H9 (cell line): ENCODE results near the gene NANOS1. TPM values are rescaled to one million over a fixed set of nuclear protein-coding genes. Genes with fewer than 3 reads are reported as not detected.

ENCODE experiments used
- DNase-seq: peaks from one replicate; pipeline ENCODE4 v3.0.0-alpha.2; 2017
- H2AFZ ChIP-seq: one replicate; pipeline ENCODE4 v1.6.1; 2013; ENCODE audit warnings: mild to moderate bottlenecking, low read length, control low read depth, moderate library complexity
- H2AK5ac ChIP-seq: 2 replicates; pipeline ENCODE4 v1.6.1; 2013; ENCODE audit warnings: low read length, control low read depth, mixed read lengths; ENCODE audit not compliant: insufficient read length
- H2BK120ac ChIP-seq: one replicate; pipeline ENCODE4 v1.6.1; 2013; ENCODE audit warnings: low read depth, mild to moderate bottlenecking, low read length, control low read depth, inconsistent platforms; ENCODE audit not compliant: poor library complexity, severe bottlenecking
- H2BK12ac ChIP-seq: 2 replicates; pipeline ENCODE4 v1.6.1; 2013; ENCODE audit warnings: low read length, control low read depth, mixed read lengths, low read depth; ENCODE audit not compliant: insufficient read length
- H2BK15ac ChIP-seq: 2 replicates; pipeline ENCODE4 v1.6.1; 2013; ENCODE audit warnings: low read depth, low read length, control low read depth
- H2BK20ac ChIP-seq: one replicate; pipeline ENCODE4 v1.6.1; 2013; ENCODE audit warnings: low read depth, mild to moderate bottlenecking, low read length, control low read depth, inconsistent platforms; ENCODE audit not compliant: poor library complexity, severe bottlenecking
- H2BK5ac ChIP-seq: 2 replicates; pipeline ENCODE4 v1.6.1; 2013; ENCODE audit warnings: low read length, control low read depth, mixed read lengths; ENCODE audit not compliant: insufficient read length
- H3K14ac ChIP-seq: 2 replicates; pipeline ENCODE4 v1.6.1; 2013; ENCODE audit warnings: low read length, control low read depth; ENCODE audit not compliant: insufficient read depth
- H3K18ac ChIP-seq: 2 replicates; pipeline ENCODE4 v1.6.1; 2013; ENCODE audit warnings: low read depth, mild to moderate bottlenecking, mixed read lengths, low read length, control low read depth; ENCODE audit not compliant: insufficient read length
- H3K23ac ChIP-seq: 2 replicates; pipeline ENCODE4 v1.6.1; 2013; ENCODE audit warnings: low read length, control low read depth, mixed read lengths, low read depth; ENCODE audit not compliant: insufficient read length
- H3K23me2 ChIP-seq: 2 replicates; pipeline ENCODE4 v1.6.1; 2013; ENCODE audit warnings: low read depth, mild to moderate bottlenecking, mixed read lengths, low read length, control low read depth; ENCODE audit not compliant: insufficient read length, poor library complexity, severe bottlenecking
- H3K27ac ChIP-seq: 2 replicates; pipeline ENCODE4 v1.5.1; 2013; ENCODE audit warnings: low read length, control low read depth, mixed read lengths, low read depth; ENCODE audit not compliant: insufficient read length
- H3K27me3 ChIP-seq: 2 replicates; pipeline ENCODE4 v1.6.1; 2013; ENCODE audit warnings: low read length, control low read depth, inconsistent platforms; ENCODE audit not compliant: insufficient read depth
- H3K4ac ChIP-seq: 2 replicates; pipeline ENCODE4 v1.6.1; 2013; ENCODE audit warnings: low read depth, mild to moderate bottlenecking, control low read depth, inconsistent platforms, low read length, moderate library complexity
- H3K4me1 ChIP-seq: 2 replicates; pipeline ENCODE4 v1.6.1; 2013; ENCODE audit warnings: low read length, control low read depth, inconsistent platforms; ENCODE audit not compliant: insufficient read depth
- H3K4me2 ChIP-seq: 2 replicates; pipeline ENCODE4 v1.6.1; 2013; ENCODE audit warnings: low read length, control low read depth, mixed read lengths; ENCODE audit not compliant: insufficient read length, insufficient read depth
- H3K56ac ChIP-seq: 2 replicates; pipeline ENCODE4 v1.6.1; 2013; ENCODE audit warnings: low read depth, mild to moderate bottlenecking, mixed read lengths, low read length, control low read depth; ENCODE audit not compliant: insufficient read length
- H3K79me1 ChIP-seq: 2 replicates; pipeline ENCODE4 v1.6.1; 2013; ENCODE audit warnings: low read depth, mild to moderate bottlenecking, moderate library complexity, low read length, control low read depth, inconsistent platforms; ENCODE audit not compliant: insufficient read depth, poor library complexity, severe bottlenecking
- H3K79me2 ChIP-seq: 2 replicates; pipeline ENCODE4 v1.6.1; 2013; ENCODE audit warnings: low read length, control low read depth, inconsistent platforms; ENCODE audit not compliant: insufficient read depth
- H3K9ac ChIP-seq: 2 replicates; pipeline ENCODE4 v1.6.1; 2013; ENCODE audit warnings: low read length, control low read depth, mixed read lengths; ENCODE audit not compliant: insufficient read length; ENCODE audit errors: extremely low read depth
- H3K9me3 ChIP-seq: one replicate; pipeline ENCODE4 v1.6.1; 2013; ENCODE audit warnings: low read depth, low read length, inconsistent platforms; ENCODE audit not compliant: control insufficient read depth
- H3T11ph ChIP-seq: one replicate; pipeline ENCODE4 v1.6.1; 2013; ENCODE audit warnings: mild to moderate bottlenecking, low read length, control low read depth, inconsistent platforms
- H4K20me1 ChIP-seq: one replicate; pipeline ENCODE4 v1.6.1; 2013; ENCODE audit not compliant: control insufficient read depth, insufficient read length, insufficient read depth
- H4K5ac ChIP-seq: 2 replicates; pipeline ENCODE4 v1.6.1; 2013; ENCODE audit warnings: low read depth, mild to moderate bottlenecking, mixed read lengths, low read length, control low read depth; ENCODE audit not compliant: insufficient read length
- H4K8ac ChIP-seq: replicated peaks from 2 replicates; pipeline ENCODE4 v1.6.1; 2013; ENCODE audit warnings: low read length, control low read depth, mixed read lengths, low read depth; ENCODE audit not compliant: insufficient read length
- H4K91ac ChIP-seq: 2 replicates; pipeline ENCODE4 v1.6.1; 2013; ENCODE audit warnings: low read depth, mild to moderate bottlenecking, moderate library complexity, mixed read lengths, low read length, control low read depth; ENCODE audit not compliant: insufficient read length
- H3K27ac Mint-ChIP-seq, 3 experiments: 2 replicates in 2 of 3; 3 replicates in 1 of 3; pipeline ENCODE4 v1.8.0; 2020 to 2021; ENCODE audit warnings: mixed read lengths in 3 of 3, mild to moderate bottlenecking in 1 of 3, moderate library complexity in 1 of 3
- H3K27me3 Mint-ChIP-seq: 2 replicates; pipeline ENCODE4 v1.8.0; 2021; ENCODE audit warnings: low read depth, mild to moderate bottlenecking, moderate library complexity, mixed read lengths
- H3K36me3 Mint-ChIP-seq, 3 experiments: 2 replicates in 2 of 3; 3 replicates in 1 of 3; pipeline ENCODE4 v1.8.0; 2020 to 2021; ENCODE audit warnings: low read depth in 3 of 3, mixed read lengths in 3 of 3; ENCODE audit not compliant: insufficient read depth in 1 of 3
- H3K4me1 Mint-ChIP-seq, 2 experiments: 2 replicates each; pipeline ENCODE4 v1.8.0; 2020; ENCODE audit warnings: mixed read lengths in 2 of 2
- H3K4me3 Mint-ChIP-seq, 2 experiments: 2 replicates in 1 of 2; 3 replicates in 1 of 2; pipeline ENCODE4 v1.8.0; 2020 to 2021; ENCODE audit warnings: mild to moderate bottlenecking in 2 of 2, mixed read lengths in 2 of 2, moderate library complexity in 1 of 2
- H3K9me3 Mint-ChIP-seq, 2 experiments: 2 replicates in 1 of 2; 3 replicates in 1 of 2; pipeline ENCODE4 v1.8.0; 2020; ENCODE audit warnings: mild to moderate bottlenecking in 2 of 2, mixed read lengths in 2 of 2, moderate library complexity in 1 of 2
- WGBS: extraction: QIAGEN DNeasy Blood & Tissue Kit; methylation state at CpG from one replicate; pipeline ENCODE4 v1.1.7; 2013; ENCODE audit warnings: missing lambda C conversion rate, low lambda C conversion rate, mixed read lengths; ENCODE audit not compliant: insufficient read length; ENCODE audit errors: extremely low coverage; 5-methylcytosine and 5-hydroxymethylcytosine counted together
- total RNA-seq: library from RNA; stranded (reverse); gene quantifications from 2 replicates; pipeline ENCODE4 v1.2.1, GENCODE V29; 2021
- TF ChIP-seq, protein P1 (sequence below): fragments of 200-600 bp; sonication (generic); conservative IDR thresholded peaks from 3 replicates; pipeline ENCODE4 v1.8.0; 2021; ENCODE audit warnings: antibody characterized with exemption, mild to moderate bottlenecking

Gene NANOS1
- total RNA-seq, 1 experiment from 2014 or later, result 4.5 TPM

- Histone ChIP-seq H3K4me2 (no peak overlapping the region), H3K27me3 (no peaks in the 10 kb centered on the region), H3K27ac (no peak overlapping the region), H2AK5ac (no peak overlapping the region), H3K14ac (no peak overlapping the region), H3K4ac (no peak overlapping the region), H4K5ac (no peak overlapping the region), H2BK20ac (no peak overlapping the region), H3T11ph (no peak overlapping the region), H3K23ac (no peak overlapping the region), H4K8ac (no peak overlapping the region), H4K20me1 (no peaks in the 10 kb centered on the region), H3K9me3 (no peaks in the 10 kb centered on the region), H3K56ac (no peak overlapping the region), H2BK15ac (no peak overlapping the region), H3K18ac (no peak overlapping the region), H3K4me1 (no peaks in the 10 kb centered on the region), H2BK12ac (no peak overlapping the region), H3K9ac (no peak overlapping the region), H3K79me2 (peaks cover 7% of the 10 kb centered on the region; the same call in 1 of the 2 replicates), H4K91ac (no peak overlapping the region), H2BK120ac (no peak overlapping the region), H3K79me1 (peaks cover 16% of the 10 kb centered on the region), H2BK5ac (no peak overlapping the region), H3K23me2 (no peaks in the 10 kb centered on the region), H2AFZ (no peak overlapping the region)
- WGBS, result no CpG with 5 or more reads among the region's 5 CpGs
- Mint-ChIP-seq H3K27ac (no peak overlapping the region), H3K36me3 (peaks cover 73 to 99% (median 93%) of the 10 kb centered on the region in 3 experiments; a peak in 6 of 7 replicates), H3K9me3 (no peaks in the 10 kb centered on the region), H3K27me3 (no peaks in the 10 kb centered on the region), H3K4me1 (no peaks in the 10 kb centered on the region), H3K4me3 (no peak overlapping the region)
- TF ChIP-seq, protein P1, sequence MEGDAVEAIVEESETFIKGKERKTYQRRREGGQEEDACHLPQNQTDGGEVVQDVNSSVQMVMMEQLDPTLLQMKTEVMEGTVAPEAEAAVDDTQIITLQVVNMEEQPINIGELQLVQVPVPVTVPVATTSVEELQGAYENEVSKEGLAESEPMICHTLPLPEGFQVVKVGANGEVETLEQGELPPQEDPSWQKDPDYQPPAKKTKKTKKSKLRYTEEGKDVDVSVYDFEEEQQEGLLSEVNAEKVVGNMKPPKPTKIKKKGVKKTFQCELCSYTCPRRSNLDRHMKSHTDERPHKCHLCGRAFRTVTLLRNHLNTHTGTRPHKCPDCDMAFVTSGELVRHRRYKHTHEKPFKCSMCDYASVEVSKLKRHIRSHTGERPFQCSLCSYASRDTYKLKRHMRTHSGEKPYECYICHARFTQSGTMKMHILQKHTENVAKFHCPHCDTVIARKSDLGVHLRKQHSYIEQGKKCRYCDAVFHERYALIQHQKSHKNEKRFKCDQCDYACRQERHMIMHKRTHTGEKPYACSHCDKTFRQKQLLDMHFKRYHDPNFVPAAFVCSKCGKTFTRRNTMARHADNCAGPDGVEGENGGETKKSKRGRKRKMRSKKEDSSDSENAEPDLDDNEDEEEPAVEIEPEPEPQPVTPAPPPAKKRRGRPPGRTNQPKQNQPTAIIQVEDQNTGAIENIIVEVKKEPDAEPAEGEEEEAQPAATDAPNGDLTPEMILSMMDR, result no peak
- DNase-seq, result no peak
These were observed 19.8 kb downstream of the NANOS1 start for GRCh38 chr10:119049361-119049760.
